GM21529 (cell line): ENCODE measurements around the gene BACE2.
"Not testable (repeated sequence)": the region's sequence is repeated elsewhere in the genome, so short reads cannot be mapped to it uniquely, and the experiment has no call there.

Source experiments
- ATAC-seq: cut with Tn5 transposase; IDR thresholded peaks from one replicate; pipeline ENCODE4 v1.9.1; 2021; ENCODE audit not compliant: unreplicated experiment

The BACE2 gene

GRCh38 chr21:41182547-41182946 is 14.6 kb downstream of the BACE2 start:
- ATAC-seq = no peak

GRCh38 chr21:41183575-41183974 is 15.6 kb downstream of the BACE2 start:
- no peak for ATAC-seq

DNA sequence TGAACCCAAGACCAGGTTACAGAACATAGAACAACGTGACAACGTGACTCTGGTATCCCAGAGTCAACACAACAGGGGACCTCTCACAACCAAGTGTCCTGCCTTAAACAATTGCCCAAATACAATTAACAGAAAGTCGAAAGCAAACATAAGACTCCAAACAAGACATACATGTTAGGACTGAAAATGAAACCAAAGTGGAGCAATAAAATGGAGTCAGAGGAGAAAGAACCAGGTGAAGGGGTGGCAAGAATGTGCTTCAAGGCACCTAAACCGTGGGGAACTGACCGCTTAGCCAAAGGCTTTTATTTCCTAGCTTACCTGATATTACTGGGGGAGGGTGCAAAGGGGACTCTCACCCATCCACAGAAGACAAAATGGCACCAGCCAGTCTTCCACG is 17.8 kb downstream of the BACE2 start:
- no peak for ATAC-seq

DNA sequence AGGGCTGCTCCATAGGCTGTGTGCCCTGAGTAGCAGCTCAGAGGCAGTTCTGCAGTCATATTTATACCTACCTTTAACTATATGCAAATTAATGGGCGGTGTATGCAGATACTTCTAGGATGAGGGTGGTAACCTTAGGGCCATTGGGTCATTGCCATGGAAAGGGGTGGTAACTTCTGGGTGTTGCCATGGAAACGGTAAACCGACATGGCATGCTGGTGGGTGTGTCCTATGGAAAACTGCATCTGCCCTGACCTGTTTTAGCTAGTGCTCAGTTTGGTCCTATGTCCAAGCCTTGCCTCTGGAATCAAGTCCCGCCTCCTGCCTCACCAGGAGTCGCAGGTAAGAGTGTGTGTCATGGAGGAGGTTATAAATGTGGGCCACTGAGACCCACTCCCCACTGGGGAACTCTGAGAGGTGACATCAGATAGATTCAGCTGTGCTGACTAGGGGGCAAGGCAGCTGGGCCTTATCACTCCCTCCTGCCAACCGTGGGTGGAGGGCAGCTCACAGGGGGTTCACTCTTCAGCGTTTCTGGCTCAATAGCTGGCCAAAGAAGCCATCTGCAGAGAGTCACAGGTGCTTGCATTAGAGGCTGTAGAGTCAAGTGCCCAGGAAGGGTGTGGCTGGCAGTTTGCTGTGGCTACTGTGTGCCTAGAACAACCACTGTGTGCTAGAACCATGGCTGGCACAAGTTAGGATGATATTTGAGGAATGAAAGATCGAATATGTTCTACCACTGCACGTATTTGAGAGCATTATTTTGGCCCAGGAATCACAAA is 19.0 kb downstream of the BACE2 start:
- ATAC-seq = no peak

DNA sequence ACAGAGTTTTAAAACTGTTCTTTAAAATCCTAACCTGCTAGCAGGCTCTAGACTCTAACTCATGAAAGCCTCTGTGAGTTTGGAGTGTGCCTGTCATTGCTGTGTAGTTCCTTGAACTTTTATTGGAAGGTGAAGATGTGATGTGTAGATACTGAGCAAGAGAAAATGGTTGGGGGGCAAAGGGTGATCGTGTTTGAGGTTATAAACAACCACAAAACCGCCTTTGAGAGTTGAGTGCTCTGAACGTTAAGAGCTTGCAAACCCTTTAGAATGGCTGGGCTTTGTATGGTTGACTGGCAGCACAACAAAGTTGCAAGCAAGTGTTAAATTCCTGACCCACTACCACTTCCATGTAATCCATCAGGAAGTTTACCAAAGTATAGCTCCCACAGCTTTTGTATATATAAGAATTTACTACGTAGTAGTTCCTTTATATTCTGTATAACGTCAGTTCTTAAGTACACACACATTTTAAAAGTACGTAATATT is 19.6 kb downstream of the BACE2 start:
- ATAC-seq = no peak

DNA sequence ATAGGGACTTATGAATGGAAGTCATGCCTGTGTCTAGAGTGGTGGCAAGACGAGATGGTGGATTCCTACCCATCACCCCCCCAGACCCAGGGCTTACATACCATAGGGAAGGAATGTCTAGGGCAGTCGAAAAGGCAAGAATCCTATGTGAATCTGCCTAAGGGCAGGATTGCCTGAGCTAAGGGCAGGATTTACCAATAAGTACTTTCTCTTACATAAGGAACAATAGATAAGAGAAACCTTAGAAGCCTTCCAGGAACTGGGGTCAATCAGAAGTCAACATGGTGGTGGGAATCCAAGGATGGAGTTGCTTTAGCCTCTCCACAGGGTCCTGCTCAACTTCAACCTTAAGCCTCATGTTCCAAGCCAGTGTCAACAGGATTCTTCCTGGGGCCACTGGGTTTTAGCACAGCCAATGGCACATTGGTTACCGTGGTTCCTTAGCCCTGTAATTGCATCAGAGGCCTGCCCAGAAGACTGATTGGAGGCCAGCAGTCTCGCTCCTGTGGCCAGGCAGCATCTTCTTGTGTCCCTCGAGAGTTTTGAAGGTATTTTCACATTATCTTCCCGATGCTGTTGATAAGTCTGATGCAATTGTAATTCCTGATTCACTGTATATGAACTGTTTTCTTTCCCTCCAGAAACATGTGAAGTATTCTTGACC is 20.7 kb downstream of the BACE2 start:
- no peak for ATAC-seq

DNA sequence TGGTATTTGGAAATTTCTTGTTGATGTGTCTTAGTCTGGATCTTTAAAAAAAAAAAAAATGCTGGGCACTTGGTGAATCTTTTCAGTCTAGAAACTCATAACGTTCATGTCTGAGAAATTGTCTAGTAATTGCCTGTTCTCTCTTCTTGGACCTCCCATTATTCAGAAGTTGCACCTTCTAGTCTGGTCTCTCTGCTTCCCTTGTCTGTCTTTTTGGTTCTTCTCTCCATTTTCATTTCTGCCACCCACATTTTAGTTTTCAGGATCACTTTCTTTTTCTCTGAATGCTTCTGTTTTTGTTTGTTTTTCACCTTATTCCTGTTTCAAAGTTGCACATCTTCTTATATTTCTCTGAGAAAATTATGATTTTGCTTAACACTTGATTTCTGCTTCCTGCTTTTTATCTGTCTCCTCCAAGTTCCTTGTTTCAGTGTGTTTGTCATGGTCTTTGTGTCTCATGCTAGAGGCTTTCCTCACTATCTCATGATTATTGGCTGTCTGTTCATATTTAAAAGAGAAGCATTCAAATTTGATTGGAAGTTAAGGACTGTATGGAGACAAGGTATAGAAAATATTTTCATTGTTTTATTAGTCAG is 21.3 kb downstream of the BACE2 start:
- no peak for ATAC-seq

- ATAC-seq = not testable (repeated sequence)
These were observed 24.6 kb downstream of the BACE2 start for GRCh38 chr21:41192552-41192951.

DNA sequence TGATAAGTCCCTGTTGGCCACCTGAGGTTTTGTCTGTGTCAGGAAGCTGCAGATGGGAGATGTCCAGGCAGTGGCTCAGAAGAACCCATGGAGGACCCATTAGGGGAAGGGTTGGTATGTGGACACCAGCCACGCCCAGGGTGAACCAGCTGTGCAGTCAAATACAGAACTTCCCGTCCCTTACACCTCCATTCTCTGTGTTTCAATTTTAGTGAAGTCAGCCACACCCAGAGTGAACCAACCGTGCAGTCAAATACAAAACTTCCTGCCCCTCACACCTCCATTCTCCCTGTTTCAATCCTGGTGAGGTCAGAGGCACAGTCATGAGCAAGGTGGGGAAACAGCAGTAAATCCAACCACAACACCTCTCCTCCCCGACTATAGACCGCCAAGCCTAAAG is 27.4 kb downstream of the BACE2 start:
- ATAC-seq = no peak

GRCh38 chr21:41196993-41197392 is 29.0 kb downstream of the BACE2 start:
- ATAC-seq = no peak

- no peak for ATAC-seq
These were observed 29.6 kb downstream of the BACE2 start for GRCh38 chr21:41197582-41197981.

GRCh38 chr21:41198647-41199046 is 30.7 kb downstream of the BACE2 start:
- ATAC-seq = not testable (repeated sequence)

GRCh38 chr21:41199123-41199522 is 31.2 kb downstream of the BACE2 start:
- ATAC-seq = no peak

GRCh38 chr21:41199588-41199987 is 31.6 kb downstream of the BACE2 start:
- no peak for ATAC-seq

GRCh38 chr21:41201385-41201784 is 33.4 kb downstream of the BACE2 start:
- ATAC-seq = no peak

DNA sequence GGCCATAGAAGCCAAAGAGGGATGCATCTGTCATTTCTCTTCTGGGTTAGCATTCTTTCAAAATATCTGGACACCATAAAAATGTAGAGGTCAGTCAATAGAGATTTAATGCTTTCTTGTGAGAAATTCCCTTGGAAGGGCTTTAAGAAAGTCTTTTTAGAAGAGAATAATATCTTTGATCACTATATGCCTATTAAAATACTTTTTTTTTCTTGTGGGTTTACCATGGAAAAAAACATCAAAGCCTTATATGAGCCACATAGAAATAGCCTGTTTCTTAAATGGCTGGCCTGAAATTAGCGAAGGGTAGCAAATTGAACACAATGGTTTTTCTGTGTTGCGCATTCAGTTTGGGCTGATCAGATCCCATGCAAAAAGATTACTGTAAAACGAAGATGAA is 36.8 kb downstream of the BACE2 start:
- no peak for ATAC-seq

- no peak for ATAC-seq
These were observed 39.7 kb downstream of the BACE2 start for GRCh38 chr21:41207401-41208375.

DNA sequence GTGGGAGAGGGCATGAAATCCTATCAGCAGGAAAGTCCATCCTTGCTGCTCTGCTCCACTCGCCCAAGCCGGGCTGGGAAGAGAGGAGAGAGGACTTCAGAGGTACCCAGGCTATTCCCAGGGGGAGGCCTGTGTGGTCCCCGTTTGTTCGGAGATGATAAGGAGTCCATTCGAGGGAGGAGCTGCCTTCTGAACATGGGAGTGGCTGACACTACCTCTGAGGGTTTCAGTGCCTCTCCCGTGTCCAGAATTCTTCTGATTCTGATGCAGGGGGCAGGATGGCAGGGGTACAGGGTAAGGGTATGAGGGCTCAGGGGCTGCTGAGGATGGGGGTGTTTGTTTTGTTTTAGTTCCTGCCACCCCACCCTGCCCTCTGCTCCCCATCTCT is 40.4 kb downstream of the BACE2 start:
- ATAC-seq = no peak

GRCh38 chr21:41209016-41209619 is 41.2 kb downstream of the BACE2 start:
- ATAC-seq = no peak

GRCh38 chr21:41210426-41211059 is 42.6 kb downstream of the BACE2 start:
- ATAC-seq = no peak
